ENCODE measurements around the gene GLIS1.

GLIS1 gene

DNA sequence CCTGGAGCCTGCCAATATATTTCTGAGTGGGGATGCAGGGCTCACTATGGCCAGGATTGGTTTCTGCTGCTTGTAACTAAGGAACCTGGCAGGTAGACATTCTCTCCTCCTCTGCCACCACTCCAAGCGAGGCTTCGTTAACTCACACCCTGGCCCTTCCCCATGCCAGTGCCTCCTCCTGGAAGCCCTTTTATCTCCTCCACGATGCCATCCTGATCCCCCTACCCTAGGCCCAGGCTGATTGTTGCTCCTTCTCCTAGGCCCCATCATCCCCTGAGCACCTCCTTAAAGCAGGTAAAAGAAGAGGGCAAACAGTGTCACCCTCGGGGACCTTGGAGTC lies 161.2 kb downstream of the GLIS1 start:
- no peak overlapping the region for H3K27ac ChIP-seq
- TF ChIP-seq ZFX (IDR thresholded peaks at IDR 0.05) = no peak
- TF ChIP-seq, protein P1, sequence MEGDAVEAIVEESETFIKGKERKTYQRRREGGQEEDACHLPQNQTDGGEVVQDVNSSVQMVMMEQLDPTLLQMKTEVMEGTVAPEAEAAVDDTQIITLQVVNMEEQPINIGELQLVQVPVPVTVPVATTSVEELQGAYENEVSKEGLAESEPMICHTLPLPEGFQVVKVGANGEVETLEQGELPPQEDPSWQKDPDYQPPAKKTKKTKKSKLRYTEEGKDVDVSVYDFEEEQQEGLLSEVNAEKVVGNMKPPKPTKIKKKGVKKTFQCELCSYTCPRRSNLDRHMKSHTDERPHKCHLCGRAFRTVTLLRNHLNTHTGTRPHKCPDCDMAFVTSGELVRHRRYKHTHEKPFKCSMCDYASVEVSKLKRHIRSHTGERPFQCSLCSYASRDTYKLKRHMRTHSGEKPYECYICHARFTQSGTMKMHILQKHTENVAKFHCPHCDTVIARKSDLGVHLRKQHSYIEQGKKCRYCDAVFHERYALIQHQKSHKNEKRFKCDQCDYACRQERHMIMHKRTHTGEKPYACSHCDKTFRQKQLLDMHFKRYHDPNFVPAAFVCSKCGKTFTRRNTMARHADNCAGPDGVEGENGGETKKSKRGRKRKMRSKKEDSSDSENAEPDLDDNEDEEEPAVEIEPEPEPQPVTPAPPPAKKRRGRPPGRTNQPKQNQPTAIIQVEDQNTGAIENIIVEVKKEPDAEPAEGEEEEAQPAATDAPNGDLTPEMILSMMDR (conservative IDR thresholded peaks at IDR 0.05) = no peak

DNA sequence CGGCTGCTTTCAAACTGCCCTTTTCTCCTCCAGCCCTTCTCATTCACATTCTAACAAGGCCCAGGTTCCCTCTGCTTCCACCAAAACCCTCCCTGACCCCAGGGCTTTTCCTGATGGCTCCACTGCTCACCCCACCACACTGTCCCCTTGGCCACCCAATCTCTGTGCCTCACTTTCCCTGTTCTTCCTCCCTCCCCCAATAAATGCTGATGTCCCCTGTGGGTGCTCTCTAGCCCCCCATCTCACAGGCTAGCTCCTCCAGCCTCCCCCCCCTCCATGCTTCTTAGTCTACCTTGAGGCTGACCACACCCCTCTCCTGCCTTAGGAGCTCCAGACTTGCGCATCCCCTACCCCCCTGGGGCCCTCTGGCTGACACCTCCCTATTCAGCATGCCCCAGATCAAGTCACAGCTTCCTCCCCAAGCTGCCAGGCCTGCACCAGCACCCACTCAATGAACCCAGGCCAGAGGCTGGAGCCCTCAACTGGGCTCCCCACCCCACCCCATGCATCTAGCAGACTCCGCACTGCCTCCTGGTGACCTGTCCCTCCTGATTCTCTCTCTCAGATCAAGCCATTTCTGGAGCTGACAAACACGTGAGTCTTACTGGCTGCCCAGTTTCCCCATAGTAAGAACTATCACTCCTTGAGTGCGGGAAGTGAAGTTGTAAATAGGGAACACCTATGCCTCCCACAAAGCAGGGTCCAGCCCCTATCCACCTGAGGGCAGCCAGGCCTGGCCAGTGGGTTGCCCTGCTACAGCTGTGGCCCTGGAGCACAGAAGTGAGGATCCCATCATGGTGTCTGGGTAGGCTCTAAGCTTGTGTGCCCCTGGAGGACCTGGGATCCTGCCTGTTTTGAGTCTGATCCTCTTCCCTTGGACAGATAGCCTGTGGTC lies 161.9 kb downstream of the GLIS1 start:
- TF ChIP-seq, protein P1 (conservative IDR thresholded peaks at IDR 0.05) = no peak
- TF ChIP-seq ZFX (IDR thresholded peaks at IDR 0.05) = no peak
- no peak overlapping the region for H3K27ac ChIP-seq

DNA sequence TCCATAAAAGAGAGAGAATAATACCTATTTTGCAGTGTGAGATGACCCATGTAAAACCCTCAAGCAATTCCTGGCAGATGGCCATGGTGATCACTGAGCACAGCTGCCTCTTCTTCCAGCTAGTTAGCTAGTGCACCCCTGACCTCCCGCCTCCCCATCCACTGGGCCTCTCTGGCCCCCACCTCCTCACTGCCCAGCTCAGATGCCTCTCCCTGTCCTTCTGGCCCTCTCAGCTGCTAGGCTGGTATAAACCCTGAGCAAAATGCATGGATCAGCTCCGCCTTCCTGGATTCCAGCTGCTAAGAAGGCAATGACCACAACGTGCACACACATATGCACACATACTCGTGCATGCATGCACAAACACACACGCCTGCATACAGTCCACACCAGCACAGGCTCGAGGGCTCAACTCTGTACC lies 162.6 kb downstream of the GLIS1 start:
- no peak for TF ChIP-seq ZFX (IDR thresholded peaks at IDR 0.05)
- TF ChIP-seq, protein P1 (conservative IDR thresholded peaks at IDR 0.05) = no peak
- H3K27ac ChIP-seq = no peak overlapping the region

DNA sequence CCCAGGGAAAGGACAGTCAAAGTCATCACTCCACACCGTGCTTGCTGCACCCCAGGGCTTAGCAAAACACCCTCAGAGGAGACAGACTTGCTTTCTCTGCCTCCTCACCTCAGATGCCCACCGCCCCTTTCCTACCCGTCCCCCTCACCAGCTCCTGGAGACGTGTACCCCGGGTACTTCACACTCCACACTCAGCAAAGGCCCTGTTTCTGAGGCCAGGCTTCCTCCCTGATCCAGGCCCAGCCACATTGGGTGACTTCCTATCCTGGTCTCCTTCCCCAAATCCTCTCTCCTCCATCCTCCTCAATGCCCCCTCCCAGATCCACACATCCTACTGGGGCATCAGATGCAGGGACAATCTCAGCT lies 163.0 kb downstream of the GLIS1 start:
- TF ChIP-seq ZFX (IDR thresholded peaks at IDR 0.05) = no peak
- TF ChIP-seq, protein P1 (conservative IDR thresholded peaks at IDR 0.05) = no peak
- no peak overlapping the region for H3K27ac ChIP-seq

DNA sequence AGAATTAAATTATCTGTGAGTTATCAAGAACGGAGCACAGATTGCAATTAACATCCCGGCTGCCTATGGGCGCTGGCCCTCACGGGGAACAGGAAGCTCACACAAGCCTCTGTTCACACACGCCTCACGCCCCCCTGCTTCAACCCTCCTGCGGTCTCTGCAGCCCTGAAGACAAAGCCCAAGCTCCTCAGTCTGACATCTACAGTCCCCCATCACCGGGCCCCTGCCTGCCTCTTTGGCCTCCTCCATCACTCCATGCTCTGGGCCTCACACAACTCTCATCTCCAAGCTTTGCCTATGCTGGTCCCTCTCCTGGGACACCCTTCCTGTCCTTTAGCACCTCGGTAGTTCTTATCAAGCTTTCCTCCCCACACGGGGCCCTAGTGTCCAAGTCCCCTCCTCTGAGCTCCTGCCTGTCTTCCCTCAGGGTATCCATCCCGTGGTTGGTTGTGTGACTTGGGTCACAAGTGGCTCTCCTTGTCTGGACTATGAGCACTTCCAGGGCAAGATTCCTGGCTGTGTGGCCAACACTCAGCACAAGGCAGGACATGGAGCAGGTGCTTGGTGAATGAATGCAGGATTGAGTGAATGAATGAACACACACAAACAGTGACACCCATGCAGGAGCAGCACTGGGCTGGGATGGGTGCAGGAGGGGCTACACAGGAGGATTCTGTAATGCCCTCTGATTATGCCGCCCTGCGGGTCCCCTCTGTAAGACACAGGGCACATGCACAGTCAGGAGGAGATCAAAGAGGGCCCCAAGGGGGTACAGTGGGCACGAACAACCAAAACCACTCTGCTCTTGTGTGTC lies 163.6 kb downstream of the GLIS1 start:
- H3K27ac ChIP-seq = no peak overlapping the region
- TF ChIP-seq ZFX (IDR thresholded peaks at IDR 0.05) = no peak
- TF ChIP-seq, protein P1 (conservative IDR thresholded peaks at IDR 0.05) = no peak

DNA sequence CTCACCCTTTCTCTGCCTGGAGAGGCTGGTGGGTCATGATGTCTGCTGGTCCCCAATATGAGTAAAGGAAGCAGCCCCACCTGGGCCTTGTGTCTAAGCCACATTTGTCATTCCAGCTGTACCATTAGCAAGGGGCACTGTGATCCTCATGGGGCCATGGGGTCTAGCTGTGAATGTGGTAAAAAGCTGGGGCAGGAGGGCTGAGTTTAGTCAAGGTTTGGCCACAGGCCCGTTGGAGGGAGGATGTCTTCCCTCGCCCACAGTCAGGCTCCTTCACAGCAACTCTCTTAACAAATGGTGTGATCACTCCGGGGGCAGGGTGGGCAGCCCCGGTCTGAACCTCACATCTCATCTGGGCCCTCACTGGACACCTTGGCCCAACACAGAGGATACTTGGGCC lies 164.3 kb downstream of the GLIS1 start:
- no peak for TF ChIP-seq ZFX (IDR thresholded peaks at IDR 0.05)
- TF ChIP-seq, protein P1 (conservative IDR thresholded peaks at IDR 0.05) = no peak
- H3K27ac ChIP-seq = no peak overlapping the region

DNA sequence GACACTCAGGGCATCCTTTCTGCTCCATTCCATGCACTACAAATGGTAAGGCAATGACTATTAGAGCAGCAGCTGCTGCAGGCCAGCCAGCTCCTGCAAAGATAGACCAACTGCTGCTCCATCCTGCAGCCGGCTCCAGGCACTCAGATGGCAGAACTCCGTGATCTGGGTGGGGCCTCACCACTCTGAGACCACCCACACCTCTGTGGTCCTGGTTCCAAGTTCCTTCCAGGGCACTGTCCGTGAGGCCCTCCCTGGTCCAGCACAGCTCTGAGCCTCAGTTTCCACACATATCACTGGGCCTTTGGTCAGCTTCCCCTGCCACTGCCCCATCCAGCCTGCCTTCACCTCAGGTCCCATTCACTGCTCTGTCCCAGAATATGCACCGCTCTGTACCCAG lies 165.0 kb downstream of the GLIS1 start:
- TF ChIP-seq, protein P1 (conservative IDR thresholded peaks at IDR 0.05) = no peak
- no peak overlapping the region for H3K27ac ChIP-seq
